Measurements from ENCODE around the gene IL18RAP. TPM values are rescaled to one million over a fixed set of nuclear protein-coding genes. Genes with fewer than 3 reads are reported as not detected.
A peak's percentile ranks its signal among the peaks of the same experiment; 100 is the strongest.

Gene IL18RAP
- total RNA-seq, 1 donor from 2014 or later, result 4.9 TPM

- H3K4me3 ChIP-seq, result no peak overlapping the region
- no peaks in the 10 kb centered on the region for H3K4me1 ChIP-seq
- no peaks in the 10 kb centered on the region for H3K27me3 ChIP-seq
- no peak for DNase-seq
- H3K36me3 ChIP-seq, result no peaks in the 10 kb centered on the region
- ATAC-seq, result no peak
- no peak for TF ChIP-seq CTCF (IDR thresholded peaks at IDR 0.05)
- H3K27ac ChIP-seq, result no peak overlapping the region
- no peaks in the 10 kb centered on the region for H3K9me3 ChIP-seq
- intact Hi-C loops (cut with DNase I), result no loop called here
Observed at GRCh38 chr2:102433973-102434654, 11.2 kb downstream of the IL18RAP start.

- no peak overlapping the region for H3K4me3 ChIP-seq
- H3K4me1 ChIP-seq, result no peaks in the 10 kb centered on the region
- no peaks in the 10 kb centered on the region for H3K27me3 ChIP-seq
- intact Hi-C loops (cut with DNase I), result no loop called here
- ATAC-seq (no peak), DNase-seq (no peak)
- H3K27ac ChIP-seq, result no peak overlapping the region
- TF ChIP-seq CTCF (IDR thresholded peaks at IDR 0.05), result no peak
- no peaks in the 10 kb centered on the region for H3K36me3 ChIP-seq
- no peaks in the 10 kb centered on the region for H3K9me3 ChIP-seq
Observed at GRCh38 chr2:102434655-102435381, 11.9 kb downstream of the IL18RAP start.

GRCh38 chr2:102435741-102436140 lies 12.8 kb downstream of the IL18RAP start:
- Histone ChIP-seq H3K9me3 (no peaks in the 10 kb centered on the region), H3K4me1 (no peaks in the 10 kb centered on the region), H3K36me3 (no peaks in the 10 kb centered on the region), H3K27me3 (no peaks in the 10 kb centered on the region), H3K4me3 (no peak overlapping the region), H3K27ac (no peak overlapping the region)
- ATAC-seq (no peak), DNase-seq (no peak)
- no peak for TF ChIP-seq CTCF (IDR thresholded peaks at IDR 0.05)
- intact Hi-C loops (cut with DNase I), result no loop called here

- Histone ChIP-seq H3K27me3 (no peaks in the 10 kb centered on the region), H3K27ac (no peak overlapping the region), H3K9me3 (no peaks in the 10 kb centered on the region), H3K4me1 (no peaks in the 10 kb centered on the region), H3K36me3 (no peaks in the 10 kb centered on the region), H3K4me3 (no peak overlapping the region)
- ATAC-seq (peak; percentile 33), DNase-seq (no peak)
- TF ChIP-seq CTCF (IDR thresholded peaks at IDR 0.05), result no peak
- intact Hi-C loops (cut with DNase I), result no loop called here
Observed at GRCh38 chr2:102436323-102436722, 13.4 kb downstream of the IL18RAP start.

- Histone ChIP-seq H3K27me3 (no peaks in the 10 kb centered on the region), H3K27ac (no peak overlapping the region), H3K36me3 (no peaks in the 10 kb centered on the region), H3K4me3 (no peak overlapping the region), H3K9me3 (no peaks in the 10 kb centered on the region), H3K4me1 (no peaks in the 10 kb centered on the region)
- TF ChIP-seq CTCF (IDR thresholded peaks at IDR 0.05), result no peak
- ATAC-seq (no peak), DNase-seq (no peak)
- intact Hi-C loops (cut with DNase I), result no loop called here
Observed at GRCh38 chr2:102437122-102437521, 14.2 kb downstream of the IL18RAP start.
